H7 (cell line): Measurements from ENCODE around the gene SCAANT1. TPM values are rescaled to one million over a fixed set of nuclear protein-coding genes. Genes with fewer than 3 reads are reported as not detected.
A peak's percentile ranks its signal among the peaks of the same experiment; 100 is the strongest.

Experiments used
- DNase-seq: peaks from one replicate; pipeline ENCODE4 v3.0.0; 2012
- H3K27me3 ChIP-seq: 2 replicates; pipeline ENCODE4 v1.6.0; 2011; ENCODE audit warnings: mild to moderate bottlenecking, low read length; ENCODE audit not compliant: control insufficient read depth, insufficient read depth
- H3K36me3 ChIP-seq: replicated peaks from 2 replicates; pipeline ENCODE4 v1.5.1; 2011; ENCODE audit warnings: low read length; ENCODE audit not compliant: control insufficient read depth, insufficient read depth
- H3K4me3 ChIP-seq: 2 replicates; pipeline ENCODE4 v1.5.1; 2011; ENCODE audit warnings: low read depth, mild to moderate bottlenecking, control low read depth, low read length, moderate library complexity; ENCODE audit not compliant: insufficient read depth
- total RNA-seq: library from RNA; depleted of rRNA; stranded (reverse); fragments of >200 nt; shearing (Covaris generic); gene quantifications from 2 replicates; pipeline ENCODE4 v1.2.3, GENCODE V29; 2014

The SCAANT1 gene
- total RNA-seq, 1 experiment from 2014 or later: not detected

- Histone ChIP-seq H3K36me3 (no peaks in the 10 kb centered on the region), H3K4me3 (no peak overlapping the region), H3K27me3 (no peaks in the 10 kb centered on the region)
- DNase-seq: no peak
Observed at GRCh38 chr3:63943678-63944077, 31.5 kb upstream of the SCAANT1 start.

GRCh38 chr3:63942528-63942927 lies 30.3 kb upstream of the SCAANT1 start:
- no peak for DNase-seq
- H3K4me3 ChIP-seq: no peak overlapping the region
- H3K36me3 ChIP-seq: no peaks in the 10 kb centered on the region
- no peaks in the 10 kb centered on the region for H3K27me3 ChIP-seq

- Histone ChIP-seq H3K4me3 (no peak overlapping the region), H3K27me3 (no peaks in the 10 kb centered on the region), H3K36me3 (no peaks in the 10 kb centered on the region)
- no peak for DNase-seq
Observed at GRCh38 chr3:63940389-63940757, 28.2 kb upstream of the SCAANT1 start.

- no peak overlapping the region for H3K4me3 ChIP-seq
Observed at GRCh38 chr3:63937661-63938651, 25.8 kb upstream of the SCAANT1 start.

GRCh38 chr3:63936925-63937324 lies 24.7 kb upstream of the SCAANT1 start:
- H3K36me3 ChIP-seq: no peaks in the 10 kb centered on the region
- no peak for DNase-seq
- no peak overlapping the region for H3K4me3 ChIP-seq
- no peaks in the 10 kb centered on the region for H3K27me3 ChIP-seq

More at GRCh38 chr3:63937661-63938651, 25.8 kb upstream of the SCAANT1 start:
- Histone ChIP-seq H3K36me3 (no peaks in the 10 kb centered on the region), H3K27me3 (no peaks in the 10 kb centered on the region)
- no peak for DNase-seq

- Histone ChIP-seq H3K27me3 (no peaks in the 10 kb centered on the region), H3K4me3 (no peak overlapping the region), H3K36me3 (no peaks in the 10 kb centered on the region)
- peak; percentile 21 for DNase-seq
Observed at GRCh38 chr3:63934041-63934866, 22.1 kb upstream of the SCAANT1 start.

GRCh38 chr3:63933459-63933858 lies 21.3 kb upstream of the SCAANT1 start:
- no peaks in the 10 kb centered on the region for H3K27me3 ChIP-seq
- H3K4me3 ChIP-seq: no peak overlapping the region
- no peaks in the 10 kb centered on the region for H3K36me3 ChIP-seq
- no peak for DNase-seq

GRCh38 chr3:63932509-63933212 lies 20.5 kb upstream of the SCAANT1 start:
- Histone ChIP-seq H3K36me3 (no peaks in the 10 kb centered on the region), H3K27me3 (no peaks in the 10 kb centered on the region), H3K4me3 (no peak overlapping the region)
- DNase-seq: no peak

- no peak overlapping the region for H3K4me3 ChIP-seq
- DNase-seq: peak; percentile 33
- peaks cover 2% of the 10 kb centered on the region for H3K36me3 ChIP-seq
- no peaks in the 10 kb centered on the region for H3K27me3 ChIP-seq
Observed at GRCh38 chr3:63931290-63931689, 19.1 kb upstream of the SCAANT1 start.

- H3K27me3 ChIP-seq: no peaks in the 10 kb centered on the region
- no peak overlapping the region for H3K4me3 ChIP-seq
- DNase-seq: no peak
- H3K36me3 ChIP-seq: peaks cover 2% of the 10 kb centered on the region
Observed at GRCh38 chr3:63927422-63928280, 15.5 kb upstream of the SCAANT1 start.

GRCh38 chr3:63926309-63926708 lies 14.1 kb upstream of the SCAANT1 start:
- Histone ChIP-seq H3K4me3 (no peak overlapping the region), H3K27me3 (no peaks in the 10 kb centered on the region), H3K36me3 (peaks cover 2% of the 10 kb centered on the region)
- DNase-seq: no peak

GRCh38 chr3:63922491-63923199 lies 10.5 kb upstream of the SCAANT1 start:
- Histone ChIP-seq H3K27me3 (no peaks in the 10 kb centered on the region), H3K36me3 (peaks cover 2% of the 10 kb centered on the region), H3K4me3 (no peak overlapping the region)
- DNase-seq: no peak

- Histone ChIP-seq H3K4me3 (no peak overlapping the region), H3K36me3 (peaks cover 2% of the 10 kb centered on the region), H3K27me3 (no peaks in the 10 kb centered on the region)
- no peak for DNase-seq
Observed at GRCh38 chr3:63921741-63922482, 9.7 kb upstream of the SCAANT1 start.
